ENCODE measurements around the gene CPEB3. TPM values are rescaled to one million over a fixed set of nuclear protein-coding genes. Genes with fewer than 3 reads are reported as not detected.

Gene CPEB3
- total and polyA plus RNA-seq, 4 donors: 2.1 to 8.4 (median 5.1) TPM

DNA sequence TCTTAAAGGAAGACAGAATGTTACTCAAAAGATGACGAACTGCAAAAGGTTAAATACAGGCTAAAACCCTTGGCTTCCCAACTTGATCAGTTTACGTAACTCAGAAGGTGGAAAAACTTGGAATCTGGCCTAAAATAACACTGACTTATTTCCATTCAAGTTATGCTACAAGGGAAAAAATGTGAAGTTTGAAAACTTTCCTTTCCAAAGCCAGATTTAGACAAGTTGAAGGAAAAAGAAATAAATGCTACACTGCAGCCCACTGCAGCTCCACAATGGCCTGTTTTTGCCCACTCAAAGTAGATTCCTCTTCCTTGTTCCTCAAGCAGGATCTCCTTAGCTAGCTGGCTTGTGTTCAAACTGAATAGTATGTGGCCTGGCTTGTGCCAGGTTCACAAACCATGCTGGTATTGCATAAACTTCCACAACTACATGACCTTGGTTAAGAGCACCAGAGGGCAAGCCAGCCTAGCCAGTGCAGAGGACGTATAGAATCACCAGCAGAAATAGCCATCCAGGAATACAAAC lies 166.2 kb downstream of the CPEB3 start:
- H3K27ac ChIP-seq (ENCODE audit: low read depth in 1 of 2, low read length in 2 of 2): peak overlapping the region; percentile 64 to 66
- TF ChIP-seq HNF4G (IDR thresholded peaks at IDR 0.05): peak; percentile 43
- peak; percentile 90 to 92 for TF ChIP-seq RXRA (IDR thresholded peaks at IDR 0.05)
- TF ChIP-seq EGR1 (IDR thresholded peaks at IDR 0.05; ENCODE audit: low read depth in 2 of 2): peak in 1 of 2 donors; percentile 21
- TF ChIP-seq RAD21 (IDR thresholded peaks at IDR 0.05): no peak
- TF ChIP-seq YY1 (IDR thresholded peaks at IDR 0.05): peak; percentile 76
- TF ChIP-seq FOXA1 (IDR thresholded peaks at IDR 0.05): peak; percentile 5
- TF ChIP-seq, protein P1, sequence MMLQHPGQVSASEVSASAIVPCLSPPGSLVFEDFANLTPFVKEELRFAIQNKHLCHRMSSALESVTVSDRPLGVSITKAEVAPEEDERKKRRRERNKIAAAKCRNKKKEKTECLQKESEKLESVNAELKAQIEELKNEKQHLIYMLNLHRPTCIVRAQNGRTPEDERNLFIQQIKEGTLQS (IDR thresholded peaks at IDR 0.05): peak; percentile 13
- TF ChIP-seq REST (IDR thresholded peaks at IDR 0.05): no peak
- peak; percentile 27 for TF ChIP-seq ZBTB33 (IDR thresholded peaks at IDR 0.05)
- TF ChIP-seq FOXA2 (IDR thresholded peaks at IDR 0.05): peak; percentile 58
- TF ChIP-seq, protein P2, sequence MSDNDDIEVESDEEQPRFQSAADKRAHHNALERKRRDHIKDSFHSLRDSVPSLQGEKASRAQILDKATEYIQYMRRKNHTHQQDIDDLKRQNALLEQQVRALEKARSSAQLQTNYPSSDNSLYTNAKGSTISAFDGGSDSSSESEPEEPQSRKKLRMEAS (IDR thresholded peaks at IDR 0.05): peak; percentile 66
- peak; percentile 92 for TF ChIP-seq SP1 (IDR thresholded peaks at IDR 0.05)
- peak; percentile 40 to 64 for TF ChIP-seq JUND (IDR thresholded peaks at IDR 0.05)
- no peak for TF ChIP-seq GABPA (IDR thresholded peaks at IDR 0.05 in 1 of 2, conservative IDR thresholded peaks at IDR 0.05 in 1 of 2)
- peak; percentile 74 to 80 for TF ChIP-seq HNF4A (conservative IDR thresholded peaks at IDR 0.05)
- no peak for TF ChIP-seq TAF1 (conservative IDR thresholded peaks at IDR 0.05)
- TF ChIP-seq, protein P3, sequence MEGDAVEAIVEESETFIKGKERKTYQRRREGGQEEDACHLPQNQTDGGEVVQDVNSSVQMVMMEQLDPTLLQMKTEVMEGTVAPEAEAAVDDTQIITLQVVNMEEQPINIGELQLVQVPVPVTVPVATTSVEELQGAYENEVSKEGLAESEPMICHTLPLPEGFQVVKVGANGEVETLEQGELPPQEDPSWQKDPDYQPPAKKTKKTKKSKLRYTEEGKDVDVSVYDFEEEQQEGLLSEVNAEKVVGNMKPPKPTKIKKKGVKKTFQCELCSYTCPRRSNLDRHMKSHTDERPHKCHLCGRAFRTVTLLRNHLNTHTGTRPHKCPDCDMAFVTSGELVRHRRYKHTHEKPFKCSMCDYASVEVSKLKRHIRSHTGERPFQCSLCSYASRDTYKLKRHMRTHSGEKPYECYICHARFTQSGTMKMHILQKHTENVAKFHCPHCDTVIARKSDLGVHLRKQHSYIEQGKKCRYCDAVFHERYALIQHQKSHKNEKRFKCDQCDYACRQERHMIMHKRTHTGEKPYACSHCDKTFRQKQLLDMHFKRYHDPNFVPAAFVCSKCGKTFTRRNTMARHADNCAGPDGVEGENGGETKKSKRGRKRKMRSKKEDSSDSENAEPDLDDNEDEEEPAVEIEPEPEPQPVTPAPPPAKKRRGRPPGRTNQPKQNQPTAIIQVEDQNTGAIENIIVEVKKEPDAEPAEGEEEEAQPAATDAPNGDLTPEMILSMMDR (IDR thresholded peaks at IDR 0.05; ENCODE audit: low read depth, low read length, missing input control): no peak
- TF ChIP-seq NR2F2 (IDR thresholded peaks at IDR 0.05): peak; percentile 40

More for the DNA sequence above, 166.2 kb downstream of the CPEB3 start:
- no peaks in the 10 kb centered on the region for H3K36me3 ChIP-seq (ENCODE audit: control insufficient read depth in 4 of 4, insufficient read depth in 3 of 4, low read depth in 1 of 4, low read length in 3 of 4)
- H3K4me1 ChIP-seq (ENCODE audit: control insufficient read depth in 4 of 4, insufficient read depth in 4 of 4, low read length in 3 of 4): peaks cover 14 to 58% (median 52%) of the 10 kb centered on the region in 4 donors
- H3K27me3 ChIP-seq (ENCODE audit: control insufficient read depth in 4 of 4, insufficient read depth in 4 of 4, low read length in 3 of 4): no peaks in the 10 kb centered on the region
- DNase-seq (ENCODE audit: low spot score): no peak
- H3K9ac ChIP-seq (ENCODE audit: low read depth in 1 of 2, low read length in 2 of 2): peak overlapping the region in 1 of 2 donors; percentile 21
- WGBS: 19% methylated on average over 3 of the region's 3 CpGs
- no peak overlapping the region for H3K4me3 ChIP-seq (ENCODE audit: low read depth in 1 of 3, low read length in 3 of 3)
- no peaks in the 10 kb centered on the region for H3K9me3 ChIP-seq (ENCODE audit: control insufficient read depth in 4 of 4, low read length in 3 of 4)

All from liver (tissue), 9 donors.